NOMO-1 treated with dmso at 0.1 percent for 144 hours (cell line): ENCODE data around the gene ZNF189.

Source experiments
- DNase-seq: peaks from one replicate; lab custom pipeline; 2025; ENCODE audit not compliant: unreplicated experiment; lab: John Stamatoyannopoulos, UW

Gene ZNF189

DNA sequence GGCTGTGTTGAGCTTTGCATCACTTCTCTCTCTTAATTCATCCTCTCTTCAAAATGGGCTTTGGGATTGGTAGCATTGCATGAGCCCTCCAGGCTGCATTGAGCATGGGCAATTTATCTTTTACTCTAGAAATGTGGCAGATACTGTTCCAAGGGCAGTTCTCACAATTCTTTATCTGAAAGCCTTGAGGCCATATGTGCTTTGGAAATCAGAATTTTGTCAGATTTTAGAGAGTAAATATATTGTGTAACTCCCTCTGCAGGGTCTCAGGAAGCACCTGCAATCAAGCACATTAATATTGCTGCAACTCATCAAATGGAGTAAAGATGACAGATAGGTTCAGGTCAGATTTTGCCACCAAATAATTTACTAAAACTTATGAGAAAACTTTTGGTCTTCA, 19.3 kb downstream of the ZNF189 start:
- DNase-seq: no peak

DNA sequence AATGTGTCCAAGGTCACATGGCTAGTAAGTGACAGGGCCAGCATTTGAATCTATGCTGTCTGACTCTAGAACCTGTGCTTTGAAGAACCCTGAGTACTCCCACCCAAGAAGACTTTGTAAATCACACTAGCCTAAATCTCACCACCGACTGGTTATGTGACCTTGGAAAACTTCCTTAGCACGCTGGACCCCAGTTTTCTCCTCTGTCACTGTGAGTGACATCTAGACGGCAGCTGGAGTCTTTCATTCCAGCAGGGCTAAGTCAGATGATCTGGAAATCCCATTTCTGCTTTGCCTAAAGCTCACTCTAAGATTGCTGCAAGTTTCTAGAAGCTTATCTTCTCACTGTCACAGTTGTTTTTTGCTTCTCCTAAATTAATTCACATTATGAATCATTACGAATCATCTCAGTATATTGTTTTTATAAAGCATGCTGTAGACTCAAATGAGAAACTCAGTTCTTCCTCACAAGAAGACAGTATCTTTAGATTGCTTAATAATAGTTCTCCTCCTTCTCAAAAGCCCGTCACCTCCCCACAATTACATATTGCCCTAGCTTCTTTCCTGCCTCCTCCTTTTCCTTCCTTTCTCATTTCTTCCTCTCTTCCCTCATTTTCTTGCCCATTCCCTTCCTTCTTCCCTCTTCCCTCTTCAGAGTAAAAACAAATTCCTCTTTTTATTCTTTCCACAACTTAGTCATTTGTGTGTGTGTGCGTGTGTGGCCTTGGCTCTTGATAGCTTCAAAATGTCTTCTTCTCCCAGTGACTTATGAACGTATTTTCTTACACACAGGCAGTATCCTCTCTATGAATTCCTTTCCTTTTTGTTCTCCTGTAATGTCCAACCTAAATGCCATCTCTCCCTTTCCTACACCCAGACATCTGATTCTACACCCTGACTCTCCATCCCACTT, 20.1 kb downstream of the ZNF189 start:
- DNase-seq: no peak

DNA sequence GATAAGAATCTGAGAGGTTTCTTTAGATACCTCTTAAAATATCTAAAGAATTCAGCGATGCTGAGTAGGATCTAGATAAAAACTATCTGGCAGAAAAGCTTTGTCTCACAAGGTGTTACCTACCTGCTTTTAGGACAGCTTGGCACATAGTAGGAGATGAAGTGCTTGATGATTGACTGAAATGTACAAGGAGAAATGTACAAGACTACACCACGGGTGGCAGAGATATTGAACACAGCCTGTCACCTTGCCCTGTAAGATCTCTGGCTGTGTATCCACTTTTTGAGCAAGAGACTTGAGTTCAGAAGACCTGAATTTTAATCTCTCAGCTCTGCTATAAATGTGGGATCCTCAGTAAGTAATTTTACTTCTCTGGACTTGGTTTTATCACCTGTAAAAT, 21.2 kb downstream of the ZNF189 start:
- DNase-seq: no peak

DNA sequence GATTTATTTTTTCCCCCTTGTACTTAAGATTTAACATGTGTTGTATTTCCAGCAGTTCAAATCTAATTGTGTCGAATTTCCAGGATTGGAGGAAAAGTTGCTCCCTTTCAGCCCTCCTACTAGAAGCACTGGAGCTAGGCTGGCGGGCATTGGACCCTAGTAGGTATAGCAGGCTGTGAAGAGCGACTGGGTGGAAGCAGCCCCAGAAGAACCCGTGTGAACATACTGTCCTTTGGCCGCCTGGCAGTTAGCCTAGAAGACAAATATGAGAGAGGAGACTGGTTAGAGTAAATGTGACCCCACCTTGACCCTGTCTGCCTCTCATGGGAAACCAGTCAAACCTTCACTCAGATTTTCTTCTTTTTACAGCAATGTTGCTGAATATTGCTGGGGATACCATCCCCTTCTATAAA, 23.0 kb downstream of the ZNF189 start:
- no peak for DNase-seq

DNA sequence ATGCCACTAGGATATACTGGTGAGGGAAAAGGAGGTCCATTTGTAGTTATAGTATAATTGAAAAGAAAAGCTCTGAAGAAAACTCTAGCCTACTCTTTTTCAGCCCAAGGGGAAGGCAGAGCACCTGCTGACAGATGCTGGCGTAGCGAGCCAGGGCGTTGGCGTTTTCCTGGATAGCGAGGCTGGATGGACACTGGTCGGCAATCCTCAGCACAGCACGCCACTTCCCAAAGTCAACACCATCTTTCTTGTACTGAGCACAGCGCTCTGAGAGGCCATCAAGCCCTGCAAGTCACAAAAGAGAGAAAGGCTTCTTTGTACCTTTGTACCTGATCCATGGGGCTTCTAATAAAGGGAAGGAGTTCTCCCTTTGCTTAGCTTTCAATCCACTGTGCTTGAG, 28.7 kb downstream of the ZNF189 start:
- DNase-seq: no peak

DNA sequence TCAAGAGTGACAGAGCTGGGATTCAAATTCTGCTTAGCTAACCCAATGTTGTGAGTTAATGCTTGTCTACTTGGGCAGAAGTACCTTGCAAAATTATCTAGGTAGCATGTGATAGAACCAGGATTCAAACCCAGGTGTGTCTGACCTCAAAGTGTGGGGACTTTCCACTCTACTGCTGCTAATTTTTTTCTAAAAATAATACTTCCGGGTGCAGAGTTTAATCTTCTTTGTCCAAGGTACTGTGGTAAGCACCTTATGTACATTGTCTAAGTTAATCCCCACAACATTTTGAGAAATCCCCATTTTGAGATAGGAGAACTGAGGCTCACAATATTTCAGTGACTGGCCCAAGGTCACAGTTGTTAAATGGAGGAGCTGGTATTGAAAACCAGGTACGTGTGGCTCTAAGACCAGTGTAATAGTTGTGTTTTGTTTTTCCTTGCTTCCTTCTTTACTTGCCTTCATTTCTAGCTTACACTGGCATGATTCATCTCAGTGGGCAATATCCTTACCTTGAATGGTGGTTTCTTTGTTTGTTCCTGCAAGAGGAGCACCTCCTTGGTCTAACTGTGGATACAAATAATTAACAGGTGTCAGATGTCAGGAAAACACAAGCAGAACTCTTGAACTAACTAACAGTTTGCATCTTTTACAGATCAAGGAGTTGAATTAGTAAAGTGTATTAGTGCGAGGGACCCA, 29.5 kb downstream of the ZNF189 start:
- no peak for DNase-seq

DNA sequence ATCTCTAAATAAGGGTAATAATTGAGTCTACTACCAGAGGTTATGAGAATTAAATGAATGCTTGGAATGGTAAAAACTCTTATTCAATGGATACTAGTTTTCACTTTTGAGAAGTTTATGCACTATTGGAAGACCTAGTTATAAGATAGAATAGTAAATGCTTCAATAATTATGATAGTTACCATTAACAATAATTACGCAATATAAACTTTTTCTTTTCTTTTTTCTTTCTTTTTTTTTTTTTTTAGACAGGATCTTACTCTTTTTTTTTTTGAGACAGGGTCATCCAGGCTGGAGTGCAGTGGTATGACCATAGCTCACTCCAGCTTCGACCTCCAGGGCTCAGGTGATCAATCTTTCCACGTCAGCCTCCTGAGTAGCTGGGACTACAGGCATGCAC, 30.3 kb downstream of the ZNF189 start:
- DNase-seq: no peak

DNA sequence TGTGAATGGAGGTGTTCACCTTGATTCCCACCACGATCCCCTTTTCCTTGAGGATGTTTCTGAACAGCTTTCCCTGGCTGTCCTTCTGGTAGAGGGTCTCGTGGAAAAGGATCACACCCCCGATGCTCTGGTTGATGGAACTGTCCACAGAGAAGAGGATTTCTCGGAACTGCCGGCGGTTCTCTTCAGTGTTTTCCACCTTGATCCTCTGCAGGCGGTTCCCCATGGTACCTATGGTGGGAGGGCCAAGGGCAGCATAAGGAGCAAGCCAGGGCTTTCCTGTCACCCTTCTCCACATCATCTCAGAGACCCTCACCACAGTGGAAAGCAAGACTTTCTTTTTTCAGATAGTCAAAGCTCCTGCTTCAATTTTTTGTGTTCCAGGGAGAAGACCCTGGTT, 31.1 kb downstream of the ZNF189 start:
- no peak for DNase-seq

DNA sequence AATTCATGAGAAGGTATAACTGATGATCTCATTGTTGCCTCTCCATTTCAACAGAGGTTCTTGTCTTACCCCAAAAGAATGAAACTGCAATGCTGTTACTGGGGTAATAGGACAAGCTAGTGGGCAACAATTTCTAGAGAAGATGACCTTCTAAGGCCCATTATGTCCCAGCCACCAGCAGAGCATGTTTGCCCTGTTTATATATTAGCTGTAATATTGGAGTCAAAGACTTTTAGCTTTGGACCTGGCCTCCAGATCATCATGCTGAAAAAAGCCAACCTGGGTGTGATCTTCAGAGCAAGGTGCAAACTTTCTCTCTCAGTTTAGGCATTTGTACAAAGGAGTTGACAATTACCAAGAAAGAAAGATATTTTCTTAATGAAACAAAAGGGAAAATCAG, 33.5 kb downstream of the ZNF189 start:
- DNase-seq: no peak

DNA sequence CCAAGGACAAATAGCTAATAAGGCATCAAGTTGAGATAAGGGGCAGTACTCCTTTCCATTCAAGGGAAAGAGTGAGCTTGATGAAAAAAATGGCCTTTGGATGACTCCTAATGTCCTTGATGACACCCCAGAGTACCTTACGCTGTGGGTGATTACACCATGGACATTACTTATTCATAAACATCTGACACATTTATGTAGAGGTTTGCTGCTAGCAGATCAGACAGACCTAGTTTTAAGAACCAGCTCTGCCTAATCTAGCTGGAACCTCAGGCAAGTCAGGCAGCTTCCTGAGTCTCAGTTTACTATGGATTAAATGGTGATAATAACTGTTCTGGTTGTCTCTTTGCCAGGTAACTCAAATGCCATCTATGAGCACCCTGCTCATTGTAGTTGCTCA, 34.1 kb downstream of the ZNF189 start:
- DNase-seq: no peak

DNA sequence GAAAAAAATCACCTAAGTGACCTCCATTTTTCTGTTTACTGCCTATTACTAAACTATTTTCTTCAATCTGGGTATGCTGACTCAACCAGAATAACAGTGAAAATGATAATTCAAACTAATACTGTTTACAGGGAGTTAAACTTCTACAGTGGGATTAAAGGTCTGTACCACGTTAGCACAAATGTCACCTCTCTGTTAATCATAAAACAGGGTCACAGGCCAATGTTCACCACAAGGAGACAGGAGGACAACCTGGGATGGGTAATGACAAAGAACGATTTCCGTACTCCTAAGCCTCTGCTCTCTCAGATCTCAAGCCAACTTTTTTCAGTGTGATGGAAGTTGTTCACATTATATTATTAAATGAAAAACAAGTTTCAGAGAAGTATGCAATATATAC, 34.6 kb downstream of the ZNF189 start:
- no peak for DNase-seq

DNA sequence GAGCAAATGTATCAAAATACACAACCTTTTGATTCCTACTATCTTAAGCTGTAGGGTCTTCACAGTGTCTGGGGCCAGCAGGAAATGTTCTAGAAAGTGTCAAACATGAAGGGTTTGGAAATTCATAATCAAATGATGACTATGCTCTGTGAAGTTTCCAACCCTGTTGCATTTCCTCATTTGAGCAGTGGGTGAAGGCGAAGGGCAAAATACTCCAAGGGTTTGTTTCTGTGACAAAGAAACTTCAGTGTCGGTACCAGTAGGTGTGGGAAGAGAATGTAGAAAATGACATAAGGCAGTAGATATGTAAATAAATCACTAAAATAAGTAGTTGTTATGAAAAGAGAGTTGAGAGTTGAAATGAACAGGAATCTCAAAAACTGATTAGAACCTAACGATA, 36.3 kb downstream of the ZNF189 start:
- DNase-seq: no peak

DNA sequence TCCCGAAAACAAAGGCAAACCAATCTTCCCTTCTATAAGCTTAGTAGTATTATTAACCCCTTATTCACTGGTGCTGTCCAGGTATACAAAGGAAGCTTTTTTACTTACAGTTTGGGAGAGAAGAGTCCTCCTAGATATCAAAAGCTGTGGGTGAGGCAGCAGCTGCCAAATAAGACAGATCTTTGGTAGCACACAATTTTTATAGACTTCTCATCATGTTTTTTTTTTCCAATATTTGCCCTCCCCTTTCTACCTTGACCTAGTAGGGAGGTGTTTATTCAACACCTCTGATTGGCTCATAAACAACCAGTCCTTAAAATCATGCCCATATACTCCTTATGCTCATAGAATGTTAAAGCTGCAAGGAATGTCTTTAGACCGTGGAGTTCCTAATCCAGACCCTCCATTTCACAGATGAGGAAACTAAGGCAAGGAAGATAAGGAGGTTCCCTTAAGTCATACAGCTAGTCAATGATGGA, 37.0 kb downstream of the ZNF189 start, which contains the start of gene ALDOB:
ALDOB (minus strand) TSS at position 174 of the 479 bp plus-strand sequence. CDS start 4,887 bp downstream, outside the sequence.
- DNase-seq: no peak

DNA sequence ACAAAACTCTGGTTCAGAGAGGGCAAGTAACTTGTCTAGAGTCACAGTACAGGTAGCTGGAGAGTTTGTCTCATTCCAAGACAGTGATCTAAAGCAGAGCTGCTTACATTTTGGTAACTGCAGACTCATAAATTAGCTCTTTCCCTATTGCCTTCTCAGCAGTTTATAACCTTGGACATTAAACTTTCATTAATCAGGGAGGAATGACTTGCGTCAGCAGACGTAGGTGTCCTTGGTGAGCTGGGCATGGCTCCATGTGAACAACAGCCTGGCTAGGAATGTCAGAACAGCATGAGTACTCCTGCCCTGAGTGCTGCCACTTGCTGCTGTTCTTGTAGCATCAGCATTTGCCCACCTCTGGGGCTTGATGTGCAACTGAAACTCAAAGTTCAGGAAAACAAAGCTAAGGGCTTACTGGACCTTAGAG, 39.2 kb downstream of the ZNF189 start:
- DNase-seq: no peak

DNA sequence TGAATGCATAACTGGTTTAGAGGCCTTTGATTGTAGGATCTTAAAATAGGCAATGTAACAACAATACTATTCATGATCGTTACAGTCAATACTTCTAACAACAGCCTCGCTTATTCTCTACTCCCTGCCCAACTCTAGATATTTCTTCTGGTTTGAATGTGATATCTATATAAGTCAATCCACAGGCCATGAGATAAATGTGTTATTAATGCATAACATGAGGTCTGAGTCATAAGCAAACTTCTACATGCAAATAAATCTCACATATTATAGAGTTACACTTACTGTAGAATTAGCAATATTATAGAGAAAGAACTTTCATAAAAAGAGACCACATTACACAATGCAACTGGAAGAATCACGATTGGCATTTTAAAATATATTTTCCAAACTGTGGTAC, 39.9 kb downstream of the ZNF189 start:
- DNase-seq: no peak

DNA sequence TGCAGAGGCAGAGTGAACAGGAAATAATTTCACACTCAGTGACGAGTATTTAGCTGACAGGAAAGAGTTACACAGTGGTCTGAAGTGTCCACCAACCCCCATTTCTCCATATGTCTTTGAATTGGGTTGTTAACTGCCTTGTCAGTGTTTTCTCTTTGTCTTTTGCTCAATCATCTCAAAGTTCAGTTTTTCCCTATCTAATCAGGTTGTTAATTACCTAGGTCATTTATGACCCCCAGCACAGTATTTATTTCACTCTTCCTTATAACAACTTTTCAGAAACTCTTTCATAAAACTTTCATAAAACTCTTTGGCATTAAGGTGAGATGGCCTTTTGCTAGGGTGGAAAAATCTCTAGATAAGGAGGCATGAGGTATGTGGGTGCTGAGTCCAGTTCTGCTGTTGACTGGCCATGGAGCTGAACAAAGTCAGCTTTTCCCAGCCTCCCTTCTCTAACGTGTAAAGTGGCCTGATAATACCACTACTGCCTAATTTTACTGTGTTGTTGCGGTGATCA, 42.1 kb downstream of the ZNF189 start:
- DNase-seq: no peak

DNA sequence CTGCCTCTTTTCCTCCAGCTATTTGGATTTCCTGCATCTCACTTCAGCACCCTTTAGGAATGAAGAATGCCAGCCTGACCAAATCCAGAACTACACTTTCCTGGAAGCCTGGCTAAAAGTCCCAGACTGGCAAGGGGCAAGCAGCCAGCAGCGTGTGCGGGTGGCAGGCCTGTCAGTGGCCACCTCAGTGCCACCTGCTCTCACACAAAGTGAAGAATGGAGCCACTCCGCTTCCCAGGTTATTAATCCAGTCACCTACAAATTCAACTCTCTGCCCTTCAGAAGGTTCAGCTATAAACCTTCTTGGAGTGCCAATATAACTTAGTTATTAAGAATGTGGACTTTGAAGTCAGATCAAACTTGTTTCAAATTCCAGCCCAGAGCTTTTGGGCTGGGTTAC, 43.7 kb downstream of the ZNF189 start:
- DNase-seq: no peak

DNA sequence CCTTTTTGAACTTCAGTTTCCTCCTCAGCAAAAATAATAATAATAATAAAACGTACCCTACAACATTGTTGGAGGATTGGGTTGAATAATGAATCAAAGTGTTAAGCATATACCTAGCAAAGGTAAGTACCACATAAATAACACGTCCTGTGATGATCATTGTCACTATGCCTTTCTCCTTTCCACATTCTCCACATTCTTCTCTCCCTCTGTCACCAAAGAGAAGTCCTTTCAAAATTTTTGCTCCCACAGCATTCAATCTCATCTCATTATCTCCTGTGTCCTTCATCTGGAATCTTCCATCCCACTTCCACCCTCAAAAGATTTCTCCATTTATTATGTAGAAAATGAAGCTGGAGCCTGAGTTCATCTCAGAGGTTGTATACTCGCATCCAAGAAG, 44.1 kb downstream of the ZNF189 start:
- no peak for DNase-seq

DNA sequence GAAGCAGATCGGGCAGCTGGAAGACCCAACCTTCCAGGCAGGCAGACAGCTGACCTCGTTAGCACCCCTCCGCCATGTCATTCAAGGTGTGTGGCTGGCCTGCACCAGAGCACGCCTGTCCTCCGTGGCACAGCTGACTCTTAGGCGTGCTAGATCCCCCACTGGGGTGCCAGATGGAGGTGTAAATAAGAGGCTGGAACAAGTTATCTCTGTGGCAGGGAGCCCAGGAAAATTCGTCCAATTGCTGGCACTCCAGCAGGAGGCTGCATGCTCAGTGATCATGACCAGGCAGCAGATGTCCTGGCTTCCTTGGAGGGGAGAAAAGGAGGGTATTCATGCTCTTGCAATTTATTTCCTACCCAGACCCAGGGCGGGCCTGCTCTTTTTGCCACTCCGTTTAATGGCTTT, 44.7 kb downstream of the ZNF189 start:
- no peak for DNase-seq

DNA sequence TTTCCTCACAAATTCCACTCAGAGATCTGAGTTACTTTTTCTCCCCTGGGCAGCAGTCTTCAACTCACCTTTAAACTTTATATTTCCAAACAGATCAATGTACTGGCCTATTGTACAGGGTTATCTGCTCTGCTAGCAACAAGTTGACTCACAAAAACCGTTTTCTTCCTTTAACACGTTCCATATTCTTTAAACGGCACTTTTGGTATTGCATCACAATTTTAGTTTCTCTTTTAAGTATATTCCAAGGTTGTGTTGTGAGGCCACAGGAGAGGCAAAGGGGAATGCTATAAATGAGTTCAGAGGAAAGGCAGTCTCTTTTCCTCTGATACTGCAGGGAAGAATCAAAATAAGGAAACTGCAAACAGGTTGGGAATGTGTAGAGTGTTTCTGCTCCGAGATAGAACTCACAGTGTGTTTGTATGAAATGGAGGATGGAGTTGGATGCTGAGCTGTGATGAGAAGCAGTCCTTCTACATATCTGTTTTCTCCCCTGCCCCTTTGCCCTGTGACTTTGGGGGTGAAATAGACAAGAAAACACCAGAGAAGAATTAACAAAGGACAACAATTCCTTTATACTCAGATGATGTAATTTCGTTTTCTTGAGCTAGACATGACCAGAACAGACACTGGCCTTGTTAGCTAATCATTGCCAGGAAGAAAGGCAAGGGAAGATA, 46.8 kb downstream of the ZNF189 start:
- no peak for DNase-seq

DNA sequence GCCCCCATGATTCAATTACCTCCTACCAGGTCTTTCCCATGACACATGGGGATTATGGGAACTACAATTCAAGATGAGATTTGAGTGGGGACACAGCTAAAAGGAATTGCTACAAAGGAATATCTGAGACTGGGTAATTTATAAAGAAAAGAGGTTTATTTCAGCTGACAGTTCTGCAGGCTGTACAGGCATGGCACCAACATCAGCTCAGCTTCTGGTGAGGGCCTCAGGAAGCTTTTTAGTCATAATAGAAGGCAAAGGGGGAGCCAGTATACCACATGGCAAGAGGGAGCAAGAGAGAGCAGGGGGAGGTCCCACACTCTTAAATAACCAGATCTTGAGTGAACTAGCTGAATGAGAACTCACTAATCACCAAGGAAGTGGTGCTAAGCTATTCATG, 48.1 kb downstream of the ZNF189 start:
- no peak for DNase-seq
